Psoas muscle (tissue), 8 donors: ENCODE measurements around the gene S100A6. TPM values are rescaled to one million over a fixed set of nuclear protein-coding genes. Genes with fewer than 3 reads are reported as not detected.
"Not testable (repeated sequence)": the region's sequence is repeated elsewhere in the genome, so short reads cannot be mapped to it uniquely, and the experiment has no call there.

ENCODE experiments used
- ATAC-seq, 4 donors: fragments of 200-7000 bp; cut with Tn5 transposase; one replicate each; pipeline ENCODE4 v1.9.1; 2020; ENCODE audit warnings: moderate library complexity in 3 of 4, mild to moderate bottlenecking in 2 of 4
- DNase-seq, 2 donors: peaks; one replicate each; pipeline ENCODE4 v3.0.0-alpha.2; 2020
- H3K27ac ChIP-seq: fragments of 200-600 bp; one replicate; pipeline ENCODE4 v1.8.0; 2022
- H3K27me3 ChIP-seq, 3 donors: fragments of 200-600 bp in 1 of 3; one replicate each; pipeline versions ENCODE4 v1.6.1 to v1.8.0; 2013 to 2022; ENCODE audit warnings: low read length in 2 of 3, mild to moderate bottlenecking in 2 of 3, moderate library complexity in 1 of 3; ENCODE audit not compliant: insufficient read depth in 3 of 3
- H3K36me3 ChIP-seq, 2 donors: fragments of 200-600 bp in 1 of 2; one replicate each; pipeline versions ENCODE4 v1.6.1 to v1.8.0; 2013 to 2022; ENCODE audit warnings: low read depth in 1 of 2, mild to moderate bottlenecking in 1 of 2, moderate library complexity in 1 of 2; ENCODE audit not compliant: insufficient read depth in 1 of 2
- H3K4me1 ChIP-seq: fragments of 200-600 bp; one replicate; pipeline ENCODE4 v1.8.0; 2022
- H3K4me3 ChIP-seq: fragments of 200-600 bp; one replicate; pipeline ENCODE4 v1.8.0; 2022; ENCODE audit warnings: mild to moderate bottlenecking
- H3K9me3 ChIP-seq: fragments of 200-600 bp; one replicate; pipeline ENCODE4 v1.8.0; 2022
- WGBS, 3 donors: extraction: QIAGEN DNeasy Blood & Tissue Kit; methylation state at CpG; one replicate each; pipeline versions ENCODE4 v1.1.6 to v1.1.7; 2013; 5-methylcytosine and 5-hydroxymethylcytosine counted together
- intact Hi-C, 2 donors: fragments of 100-400 bp; cut with DNase I; formaldehyde crosslinking; loops; one replicate each; pipeline versions ENCODE4 v1.11.0 to v1.14.2; 2022
- polyA plus RNA-seq, 3 donors: library from polyadenylated mRNA; stranded (reverse); fragments of 200-250 nt; gene quantifications; one replicate each; pipeline ENCODE4 v1.2.3, GENCODE V29; 2013
- total RNA-seq, 4 donors: library from RNA; stranded (reverse); fragmentation: NEBNext Ultra II Directional in 2 of 4; extraction: Animal tissue kit (Norgen Biotek cat#: 25700) in 2 of 4; gene quantifications; one replicate each; pipeline versions ENCODE4 v1.2.1 to v1.2.4, GENCODE V29; 2021 to 2023
- TF ChIP-seq, protein P1 (sequence below): fragments of 200-600 bp; IDR thresholded peaks from one replicate; pipeline ENCODE4 v1.8.0; 2022; ENCODE audit warnings: antibody characterized with exemption
- donor health status: healthy with polysubstance abuse.
- donor health status: DM: no; HTN: no; CAD: no; lungs with moderate emphysema.
- donor health status: Bipolar disorder and iron deficiency.
- donor health status: healthy.
- donor health status: DM: yes; HTN: yes; CAD: no.
- donor health status: DM: no; HTN: no; CAD: no.
- donor health status: DM: no; HTN: no; CAD: no.
- donor health status: DM: yes; HTN: yes; CAD: no.

S100A6 gene
- total and polyA plus RNA-seq, 7 donors: 78.5 to 506 (median 295) TPM

DNA sequence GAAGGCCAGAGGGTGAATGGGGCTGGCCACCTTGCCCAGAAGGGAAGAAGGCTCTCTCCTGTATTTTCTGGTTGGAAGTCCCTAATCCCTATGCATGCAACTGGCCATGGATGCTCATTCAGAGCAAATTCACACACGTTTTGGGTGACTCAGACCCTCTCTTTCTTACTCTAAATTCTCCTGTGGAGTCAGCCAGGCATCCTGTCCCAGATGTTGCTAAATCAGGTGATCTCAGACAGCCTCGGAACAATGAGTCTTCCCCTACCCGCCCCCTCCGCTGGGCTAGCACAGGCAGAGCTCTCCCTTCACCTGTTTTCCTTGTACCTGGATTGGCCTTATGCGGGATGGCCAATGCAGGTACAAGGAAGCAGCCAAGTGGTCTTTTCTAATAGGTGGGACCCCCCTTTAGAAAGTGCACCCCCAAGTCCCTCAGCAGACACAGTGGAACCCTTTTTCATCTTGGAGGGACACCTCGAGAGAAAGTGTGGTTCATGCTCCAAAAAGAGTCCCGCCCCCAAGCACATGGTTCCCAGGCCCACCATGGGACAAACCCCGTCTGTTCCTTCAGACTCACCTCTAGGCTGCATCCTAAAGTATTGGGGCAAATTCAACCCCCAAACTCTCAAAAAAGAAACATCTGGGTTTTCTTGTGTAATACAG, 8.6 kb downstream of the S100A6 start:
- no peak for ATAC-seq
- intact Hi-C loops: no loop called here

DNA sequence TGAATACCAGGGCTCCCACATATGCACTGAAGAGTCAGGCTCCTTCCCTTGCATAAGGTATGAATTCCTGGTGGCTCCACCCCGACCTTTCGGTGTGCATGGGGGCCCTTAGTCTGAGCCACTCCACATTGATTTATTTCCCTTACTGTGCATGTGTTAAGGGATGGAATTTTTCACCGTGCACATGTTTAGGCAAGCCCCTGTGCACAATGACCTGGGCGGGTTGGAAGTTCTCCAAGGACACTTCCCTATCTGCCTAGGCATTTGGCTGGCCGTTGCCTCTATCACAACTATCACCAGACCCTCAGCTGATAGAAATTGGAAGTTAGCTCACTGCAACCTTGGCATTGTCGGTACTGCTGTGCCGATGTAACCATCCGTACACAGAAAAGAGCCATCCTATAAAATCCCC, 9.7 kb downstream of the S100A6 start:
- Histone ChIP-seq H3K9me3 (no peaks in the 10 kb centered on the region), H3K4me1 (no peaks in the 10 kb centered on the region), H3K27me3 (no peaks in the 10 kb centered on the region), H3K4me3 (no peak overlapping the region), H3K36me3 (no peaks in the 10 kb centered on the region), H3K27ac (no peak overlapping the region)
- intact Hi-C loops: no loop called here
- 56 to 64% (median 61%) methylated on average over 8 of the region's 8 CpGs for WGBS, 3 donors
- ATAC-seq (no peak), DNase-seq (peak in 1 of 2 donors; percentile 39)
- TF ChIP-seq, protein P1, sequence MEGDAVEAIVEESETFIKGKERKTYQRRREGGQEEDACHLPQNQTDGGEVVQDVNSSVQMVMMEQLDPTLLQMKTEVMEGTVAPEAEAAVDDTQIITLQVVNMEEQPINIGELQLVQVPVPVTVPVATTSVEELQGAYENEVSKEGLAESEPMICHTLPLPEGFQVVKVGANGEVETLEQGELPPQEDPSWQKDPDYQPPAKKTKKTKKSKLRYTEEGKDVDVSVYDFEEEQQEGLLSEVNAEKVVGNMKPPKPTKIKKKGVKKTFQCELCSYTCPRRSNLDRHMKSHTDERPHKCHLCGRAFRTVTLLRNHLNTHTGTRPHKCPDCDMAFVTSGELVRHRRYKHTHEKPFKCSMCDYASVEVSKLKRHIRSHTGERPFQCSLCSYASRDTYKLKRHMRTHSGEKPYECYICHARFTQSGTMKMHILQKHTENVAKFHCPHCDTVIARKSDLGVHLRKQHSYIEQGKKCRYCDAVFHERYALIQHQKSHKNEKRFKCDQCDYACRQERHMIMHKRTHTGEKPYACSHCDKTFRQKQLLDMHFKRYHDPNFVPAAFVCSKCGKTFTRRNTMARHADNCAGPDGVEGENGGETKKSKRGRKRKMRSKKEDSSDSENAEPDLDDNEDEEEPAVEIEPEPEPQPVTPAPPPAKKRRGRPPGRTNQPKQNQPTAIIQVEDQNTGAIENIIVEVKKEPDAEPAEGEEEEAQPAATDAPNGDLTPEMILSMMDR: no peak

More for the DNA sequence above, 8.6 kb downstream of the S100A6 start:
- no peak overlapping the region for H3K4me3 ChIP-seq
- H3K9me3 ChIP-seq: no peaks in the 10 kb centered on the region
- peaks cover 0 to 4% (median 0%) of the 10 kb centered on the region in 3 donors for H3K27me3 ChIP-seq
- DNase-seq: no peak
- TF ChIP-seq, protein P1: no peak
- H3K27ac ChIP-seq: no peak overlapping the region
- no peaks in the 10 kb centered on the region for H3K4me1 ChIP-seq
- 80 to 91% (median 80%) methylated on average over 8 of the region's 8 CpGs for WGBS, 3 donors
- no peaks in the 10 kb centered on the region for H3K36me3 ChIP-seq

DNA sequence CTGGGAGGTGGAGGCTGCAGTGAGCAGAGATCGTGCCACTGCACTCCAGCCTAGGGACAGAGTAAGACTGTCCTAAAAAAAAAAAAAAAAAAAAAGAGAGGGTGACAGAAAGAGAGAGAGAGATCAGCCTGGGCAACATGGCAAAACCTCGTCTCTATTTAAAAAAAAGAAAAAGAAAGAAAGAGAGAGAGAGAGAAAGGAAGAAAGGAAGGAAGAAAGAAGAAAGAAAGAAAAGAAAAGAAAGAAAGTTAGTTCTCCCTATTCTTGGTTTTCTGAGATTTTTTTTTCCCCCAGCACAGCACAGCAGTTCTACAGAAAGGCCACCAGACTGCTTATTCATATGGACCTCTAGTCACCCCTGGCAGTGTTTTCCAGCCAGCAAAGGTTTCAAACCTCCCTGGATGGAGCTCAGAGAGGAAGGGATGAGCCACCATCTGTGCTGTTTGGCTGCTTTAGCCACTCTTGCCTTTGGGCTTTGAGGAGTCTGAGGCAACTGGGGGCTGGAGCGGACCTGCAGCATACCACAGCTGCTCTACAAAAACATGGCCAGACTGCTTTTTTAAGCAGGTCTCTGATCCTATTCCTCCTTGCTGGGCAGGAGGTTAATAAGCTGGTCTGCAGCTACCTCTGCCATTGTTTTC, 10.6 kb downstream of the S100A6 start:
- intact Hi-C loops: no loop called here
- Histone ChIP-seq H3K27me3 (no peaks in the 10 kb centered on the region), H3K4me1 (no peaks in the 10 kb centered on the region), H3K9me3 (no peaks in the 10 kb centered on the region), H3K4me3 (no peak overlapping the region), H3K27ac (no peak overlapping the region), H3K36me3 (no peaks in the 10 kb centered on the region)
- TF ChIP-seq, protein P1: no peak
- WGBS, 3 donors: 33 to 72% (median 37%) methylated on average over 3 of the region's 3 CpGs
- peak in 2 of 4 donors; percentile 38 to 44 for ATAC-seq
- DNase-seq: peak; percentile 27 to 50

DNA sequence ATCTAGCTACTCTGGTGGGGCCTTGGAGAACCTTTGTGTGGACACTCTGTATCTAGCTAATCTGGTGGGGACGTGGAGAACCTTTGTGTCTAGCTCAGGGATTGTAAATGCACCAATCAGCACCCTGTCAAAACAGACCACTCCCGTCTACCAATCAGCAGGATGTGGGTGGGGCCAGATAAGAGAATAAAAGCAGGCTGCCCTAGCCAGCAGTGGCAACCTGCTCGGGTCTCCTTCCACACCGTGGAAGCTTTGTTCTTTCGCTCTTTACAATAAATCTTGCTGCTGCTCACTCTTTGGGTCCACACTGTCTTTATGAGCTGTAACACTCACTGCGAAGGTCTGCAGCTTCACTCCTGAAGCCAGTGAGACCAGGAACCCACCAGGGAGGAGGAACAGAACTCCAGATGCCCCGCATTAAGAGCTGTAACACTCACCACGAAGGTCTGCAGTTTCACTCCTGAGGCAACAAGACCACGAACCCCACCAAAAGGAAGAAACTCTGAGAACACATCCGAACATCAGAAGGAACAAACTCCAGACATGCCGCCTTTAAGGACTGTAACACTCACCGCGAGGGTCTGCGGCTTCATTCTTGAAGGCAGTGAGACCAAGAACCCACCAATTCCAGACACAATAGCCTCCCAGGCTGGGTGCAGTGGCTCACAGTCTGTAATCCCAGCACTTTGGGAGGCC, 13.3 kb downstream of the S100A6 start:
- H3K9me3 ChIP-seq, DNase-seq, H3K4me3 ChIP-seq, intact Hi-C loops, H3K27ac ChIP-seq, H3K27me3 ChIP-seq, ATAC-seq, H3K4me1 ChIP-seq, H3K36me3 ChIP-seq: not testable (repeated sequence)
- WGBS, 3 donors: 76 to 87% (median 86%) methylated on average over 13 to 14 of the region's 14 CpGs

DNA sequence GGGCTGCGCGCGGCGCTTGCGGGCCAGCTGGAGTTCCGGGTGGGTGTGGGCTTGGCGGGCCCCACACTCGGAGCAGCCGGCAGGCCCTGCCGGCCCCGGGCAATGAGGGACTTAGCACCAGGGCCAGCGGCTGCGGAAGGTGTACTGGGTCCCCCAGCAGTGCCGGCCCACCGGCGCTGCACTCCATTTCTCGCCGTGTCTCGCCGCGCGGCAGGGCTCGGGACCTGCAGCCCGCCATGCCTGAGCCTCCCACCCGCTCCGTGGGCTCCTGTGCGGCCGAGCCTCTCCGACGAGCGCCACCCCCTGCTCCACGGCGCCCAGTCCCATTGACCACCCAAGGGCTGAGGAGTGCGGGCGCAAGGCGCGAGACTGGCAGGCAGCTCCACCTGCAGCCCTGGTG, 14.0 kb downstream of the S100A6 start:
- ATAC-seq, H3K9me3 ChIP-seq, H3K4me1 ChIP-seq, H3K36me3 ChIP-seq, H3K4me3 ChIP-seq, intact Hi-C loops, H3K27me3 ChIP-seq, DNase-seq, H3K27ac ChIP-seq: not testable (repeated sequence)
- 95 to 98% (median 96%) methylated on average over 33 to 37 of the region's 37 CpGs for WGBS, 3 donors
